HEK293 (cell line): ENCODE results near the gene NSMCE4A.

Experiments
- CTCF ChIA-PET: fragments of 350-600 bp; formaldehyde crosslinking; extraction: SDS; loops from one replicate; lab custom pipeline; 2021; ENCODE audit warnings: antibody characterized with exemption; lab: Yijun Ruan, JAX
- POLR2A ChIA-PET: fragments of 300-600 bp; formaldehyde crosslinking; extraction: SDS; loops from one replicate; lab custom pipeline; 2020; ENCODE audit warnings: antibody characterized with exemption, inconsistent platforms; lab: Yijun Ruan, JAX
- H3K27ac ChIP-seq: fragments of 200-500 bp; sonication (Bioruptor generic); 2 replicates; pipeline ENCODE4 v1.5.1; 2014; ENCODE audit warnings: low read depth, low read length, control low read depth, inconsistent platforms; ENCODE audit errors: extremely low read depth
- H3K36me3 ChIP-seq, 2 experiments: fragments of 200-500 bp in 1 of 2; sonication (Bioruptor generic) in 1 of 2; 1 replicate in 1 of 2; 2 replicates in 1 of 2; pipeline ENCODE4 v1.5.1; 2014 to 2017; ENCODE audit warnings: inconsistent platforms in 2 of 2, low read length in 2 of 2; ENCODE audit not compliant: control insufficient read depth in 2 of 2, insufficient read depth in 1 of 2
- H3K4me1 ChIP-seq: fragments of 200-500 bp; sonication (Bioruptor generic); 2 replicates; pipeline ENCODE4 v1.5.1; 2014; ENCODE audit warnings: mild to moderate bottlenecking, low read length, inconsistent platforms; ENCODE audit not compliant: control insufficient read depth, insufficient read depth
- H3K4me3 ChIP-seq: 2 replicates; pipeline ENCODE4 v1.5.1; 2011; ENCODE audit warnings: low read depth, mild to moderate bottlenecking, control low read depth, low read length, moderate library complexity
- H3K9me3 ChIP-seq: fragments of 200-500 bp; sonication (Bioruptor generic); 2 replicates; pipeline ENCODE4 v1.5.1; 2014; ENCODE audit warnings: low read depth, low read length, inconsistent platforms; ENCODE audit not compliant: control insufficient read depth, insufficient read depth
- BCL11B ChIP-seq: fragments of 450-650 bp; formaldehyde crosslinking; IDR thresholded peaks from 2 replicates; pipeline ENCODE4 v1.5.1; 2016; ENCODE audit warnings: low read depth, missing biosample characterization, missing genetic modification characterization
- GFI1B ChIP-seq: fragments of 450-650 bp; formaldehyde crosslinking; IDR thresholded peaks from 2 replicates; pipeline ENCODE4 v1.5.1; 2016; ENCODE audit warnings: missing biosample characterization, missing genetic modification characterization
- KLF1 ChIP-seq: fragments of 450-650 bp; formaldehyde crosslinking; IDR thresholded peaks from 2 replicates; pipeline ENCODE4 v1.5.1; 2016; ENCODE audit warnings: missing biosample characterization, missing genetic modification characterization
- KLF10 ChIP-seq: fragments of 450-650 bp; IDR thresholded peaks from 2 replicates; pipeline ENCODE4 v1.5.1; 2018; ENCODE audit warnings: missing biosample characterization, mild to moderate bottlenecking, missing genetic modification characterization
- KLF7 ChIP-seq: fragments of 450-650 bp; formaldehyde crosslinking; IDR thresholded peaks from 2 replicates; pipeline ENCODE4 v1.5.1; 2016; ENCODE audit warnings: missing biosample characterization, missing genetic modification characterization, borderline replicate concordance
- MYNN ChIP-seq: fragments of 450-650 bp; formaldehyde crosslinking; IDR thresholded peaks from 2 replicates; pipeline ENCODE4 v1.5.1; 2016; ENCODE audit warnings: missing biosample characterization, missing genetic modification characterization, borderline replicate concordance
- PRDM1 ChIP-seq: fragments of 450-650 bp; formaldehyde crosslinking; IDR thresholded peaks from 2 replicates; pipeline ENCODE4; 2016; ENCODE audit warnings: missing biosample characterization, missing genetic modification characterization
- ZBTB1 ChIP-seq: fragments of 450-650 bp; formaldehyde crosslinking; IDR thresholded peaks from 2 replicates; pipeline ENCODE4 v1.5.1; 2016; ENCODE audit warnings: missing biosample characterization, missing genetic modification characterization
- ZBTB21 ChIP-seq: fragments of 450-650 bp; formaldehyde crosslinking; IDR thresholded peaks from 2 replicates; pipeline ENCODE4 v1.5.1; 2017; ENCODE audit warnings: missing biosample characterization, missing genetic modification characterization
- ZNF133 ChIP-seq: fragments of 450-650 bp; formaldehyde crosslinking; IDR thresholded peaks from 2 replicates; pipeline ENCODE4 v1.5.1; 2016; ENCODE audit warnings: missing biosample characterization, missing genetic modification characterization
- ZNF138 ChIP-seq: fragments of 450-650 bp; formaldehyde crosslinking; IDR thresholded peaks from 2 replicates; pipeline ENCODE4 v1.5.1; 2016; ENCODE audit warnings: missing biosample characterization, missing genetic modification characterization, borderline replicate concordance
- ZNF37A ChIP-seq: fragments of 450-650 bp; IDR thresholded peaks from 2 replicates; pipeline ENCODE4 v1.5.1; 2018; ENCODE audit warnings: missing biosample characterization, missing genetic modification characterization
- ZNF394 ChIP-seq: fragments of 450-650 bp; formaldehyde crosslinking; IDR thresholded peaks from 2 replicates; pipeline ENCODE4 v1.5.1; 2016; ENCODE audit warnings: missing biosample characterization, missing genetic modification characterization, mild to moderate bottlenecking, moderate library complexity, borderline replicate concordance
- ZNF558 ChIP-seq: fragments of 450-650 bp; formaldehyde crosslinking; IDR thresholded peaks from 2 replicates; pipeline ENCODE4 v1.5.1; 2016; ENCODE audit warnings: missing biosample characterization, missing genetic modification characterization
- ZNF561 ChIP-seq: fragments of 450-650 bp; IDR thresholded peaks from 2 replicates; pipeline ENCODE4 v1.5.1; 2018; ENCODE audit warnings: missing biosample characterization, missing genetic modification characterization, borderline replicate concordance
- ZNF610 ChIP-seq: fragments of 450-650 bp; formaldehyde crosslinking; IDR thresholded peaks from 2 replicates; pipeline ENCODE4 v1.5.1; 2016; ENCODE audit warnings: missing biosample characterization, missing genetic modification characterization, borderline replicate concordance
- ZNF701 ChIP-seq: fragments of 450-650 bp; formaldehyde crosslinking; IDR thresholded peaks from 2 replicates; pipeline ENCODE4 v1.5.1; 2016; ENCODE audit warnings: missing biosample characterization, missing genetic modification characterization
- ZNF785 ChIP-seq: fragments of 450-650 bp; formaldehyde crosslinking; IDR thresholded peaks from 2 replicates; pipeline ENCODE4 v1.5.1; 2016; ENCODE audit warnings: missing biosample characterization, missing genetic modification characterization
- TF ChIP-seq, protein P1 (sequence below): fragments of 450-650 bp; formaldehyde crosslinking; IDR thresholded peaks from 2 replicates; pipeline ENCODE4 v1.5.1; 2016; ENCODE audit warnings: missing biosample characterization, missing genetic modification characterization
- TF ChIP-seq, protein P2 (sequence below): fragments of 450-650 bp; formaldehyde crosslinking; IDR thresholded peaks from 2 replicates; pipeline ENCODE4 v1.5.1; 2016; ENCODE audit warnings: missing biosample characterization, missing genetic modification characterization
- TF ChIP-seq, protein P3 (sequence below): fragments of 450-650 bp; formaldehyde crosslinking; IDR thresholded peaks from 2 replicates; pipeline ENCODE4 v1.5.1; 2017; ENCODE audit warnings: missing biosample characterization, missing genetic modification characterization

NSMCE4A gene

DNA sequence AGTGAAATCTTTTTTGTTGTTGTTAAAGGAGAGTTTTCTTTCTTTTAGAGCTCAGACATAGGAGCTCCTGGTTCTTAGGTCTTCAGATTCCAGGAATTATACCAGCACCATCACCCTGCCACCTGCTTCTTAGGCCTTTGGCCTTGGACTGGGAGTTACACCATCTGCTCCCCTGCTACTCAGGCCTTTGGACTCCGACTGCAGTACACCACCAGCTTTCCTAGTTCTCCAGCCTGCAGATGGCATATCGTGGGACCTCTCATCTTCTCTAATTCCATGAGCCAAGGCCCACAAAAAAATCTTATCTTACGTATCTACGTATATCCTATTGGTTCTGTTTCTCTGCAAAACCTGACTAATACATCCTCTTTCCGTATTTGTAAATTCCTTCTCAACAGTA lies 8.8 kb upstream of the NSMCE4A start:
- Histone ChIP-seq H3K4me3 (no peak overlapping the region), H3K9me3 (no peaks in the 10 kb centered on the region), H3K4me1 (no peaks in the 10 kb centered on the region), H3K27ac (no peak overlapping the region)
- ChIA-PET POLR2A (interaction anchor here (0.7 kb wide), 1 partner anchor 1073 kb away, joined by 12 read pairs; no protein-coding TSS in a partner anchor), CTCF (interaction anchor here (0.6 to 1.1 kb wide), 2 partner anchors 9 to 110 kb away, joined by 3 to 5 read pairs; partner anchors contain the start of gene NSMCE4A)
- TF ChIP-seq ZBTB1 (tag by site-specific recombination) (no peak), ZNF558 (tag by site-specific recombination) (no peak), ZBTB21 (tag by site-specific recombination) (no peak), MYNN (tag by site-specific recombination) (no peak), ZNF394 (no peak), BCL11B (tag by site-specific recombination) (no peak), KLF1 (tag by site-specific recombination) (no peak), ZNF561 (tag by site-specific recombination) (no peak), ZNF610 (no peak), PRDM1 (tag by site-specific recombination) (no peak), ZNF701 (tag by site-specific recombination) (no peak), GFI1B (tag by site-specific recombination) (no peak), ZNF37A (tag by site-specific recombination) (no peak), KLF10 (tag by site-specific recombination) (no peak), KLF7 (tag by site-specific recombination) (no peak), ZNF133 (no peak), ZNF785 (no peak)
- TF ChIP-seq, protein P1, sequence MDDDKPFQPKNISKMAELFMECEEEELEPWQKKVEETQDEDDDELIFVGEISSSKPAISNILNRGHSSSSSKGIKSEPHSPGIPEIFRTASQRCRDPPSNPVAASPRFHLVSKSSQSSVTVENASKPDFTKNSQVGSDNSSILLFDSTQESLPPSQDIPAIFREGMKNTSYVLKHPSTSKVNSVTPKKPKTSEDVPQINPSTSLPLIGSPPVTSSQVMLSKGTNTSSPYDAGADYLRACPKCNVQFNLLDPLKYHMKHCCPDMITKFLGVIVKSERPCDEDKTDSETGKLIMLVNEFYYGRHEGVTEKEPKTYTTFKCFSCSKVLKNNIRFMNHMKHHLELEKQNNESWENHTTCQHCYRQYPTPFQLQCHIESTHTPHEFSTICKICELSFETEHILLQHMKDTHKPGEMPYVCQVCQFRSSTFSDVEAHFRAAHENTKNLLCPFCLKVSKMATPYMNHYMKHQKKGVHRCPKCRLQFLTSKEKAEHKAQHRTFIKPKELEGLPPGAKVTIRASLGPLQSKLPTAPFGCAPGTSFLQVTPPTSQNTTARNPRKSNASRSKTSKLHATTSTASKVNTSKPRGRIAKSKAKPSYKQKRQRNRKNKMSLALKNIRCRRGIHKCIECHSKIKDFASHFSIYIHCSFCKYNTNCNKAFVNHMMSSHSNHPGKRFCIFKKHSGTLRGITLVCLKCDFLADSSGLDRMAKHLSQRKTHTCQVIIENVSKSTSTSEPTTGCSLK (tag by site-specific recombination): no peak
- TF ChIP-seq, all 188 proteins: peak for 0
- no peaks in the 10 kb centered on the region for H3K36me3 ChIP-seq

DNA sequence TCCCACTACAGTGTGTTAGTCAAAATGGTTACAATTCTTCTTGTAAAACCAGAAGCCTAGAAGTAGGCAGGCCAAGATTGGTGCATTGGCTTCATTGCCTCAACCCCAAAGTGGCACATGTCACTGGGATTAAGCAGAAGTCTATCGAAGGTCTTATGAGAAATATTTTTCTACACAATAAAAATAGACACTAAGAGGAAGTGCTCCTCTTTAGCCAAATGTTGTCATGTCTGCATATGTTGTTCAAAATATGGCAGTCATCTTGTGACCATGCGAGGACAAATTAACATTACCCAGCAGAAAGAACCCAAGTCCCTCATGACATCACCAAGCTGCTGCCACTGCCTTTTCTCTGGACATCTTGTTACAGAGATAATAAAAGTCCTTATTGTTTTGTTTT lies 6.3 kb upstream of the NSMCE4A start:
- no peaks in the 10 kb centered on the region for H3K4me1 ChIP-seq
- TF ChIP-seq, protein P2, sequence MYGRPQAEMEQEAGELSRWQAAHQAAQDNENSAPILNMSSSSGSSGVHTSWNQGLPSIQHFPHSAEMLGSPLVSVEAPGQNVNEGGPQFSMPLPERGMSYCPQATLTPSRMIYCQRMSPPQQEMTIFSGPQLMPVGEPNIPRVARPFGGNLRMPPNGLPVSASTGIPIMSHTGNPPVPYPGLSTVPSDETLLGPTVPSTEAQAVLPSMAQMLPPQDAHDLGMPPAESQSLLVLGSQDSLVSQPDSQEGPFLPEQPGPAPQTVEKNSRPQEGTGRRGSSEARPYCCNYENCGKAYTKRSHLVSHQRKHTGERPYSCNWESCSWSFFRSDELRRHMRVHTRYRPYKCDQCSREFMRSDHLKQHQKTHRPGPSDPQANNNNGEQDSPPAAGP (tag by site-specific recombination): no peak
- TF ChIP-seq ZBTB21 (tag by site-specific recombination): no peak
- TF ChIP-seq, protein P3, sequence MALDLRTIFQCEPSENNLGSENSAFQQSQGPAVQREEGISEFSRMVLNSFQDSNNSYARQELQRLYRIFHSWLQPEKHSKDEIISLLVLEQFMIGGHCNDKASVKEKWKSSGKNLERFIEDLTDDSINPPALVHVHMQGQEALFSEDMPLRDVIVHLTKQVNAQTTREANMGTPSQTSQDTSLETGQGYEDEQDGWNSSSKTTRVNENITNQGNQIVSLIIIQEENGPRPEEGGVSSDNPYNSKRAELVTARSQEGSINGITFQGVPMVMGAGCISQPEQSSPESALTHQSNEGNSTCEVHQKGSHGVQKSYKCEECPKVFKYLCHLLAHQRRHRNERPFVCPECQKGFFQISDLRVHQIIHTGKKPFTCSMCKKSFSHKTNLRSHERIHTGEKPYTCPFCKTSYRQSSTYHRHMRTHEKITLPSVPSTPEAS (tag by site-specific recombination): no peak
- TF ChIP-seq ZNF138 (tag by site-specific recombination): no peak
- ChIA-PET POLR2A (no interaction called here), CTCF (no interaction called here)
- no peak overlapping the region for H3K27ac ChIP-seq
- no peaks in the 10 kb centered on the region for H3K9me3 ChIP-seq
- no peak overlapping the region for H3K4me3 ChIP-seq
- no peaks in the 10 kb centered on the region for H3K36me3 ChIP-seq
